Lower leg skin (tissue), 4 donors: ENCODE data around the gene GABBR2. TPM values are rescaled to one million over a fixed set of nuclear protein-coding genes. Genes with fewer than 3 reads are reported as not detected.

Experiments
- DNase-seq, 2 donors: peaks; one replicate each; pipeline ENCODE4 v3.0.0-alpha.2; 2019; ENCODE audit warnings: low spot score in 2 of 2
- H3K4me3 ChIP-seq: fragments of 200-600 bp; sonication (generic); 2 replicates; pipeline ENCODE4 v1.5.1; 2017; ENCODE audit warnings: mild to moderate bottlenecking, low read depth; ENCODE audit not compliant: poor library complexity, severe bottlenecking
- POLR2A ChIP-seq, 2 donors: fragments of 450-650 bp; IDR thresholded peaks; one replicate each; pipeline ENCODE4 v1.6.1; 2016 to 2017; ENCODE audit warnings: antibody characterized with exemption in 2 of 2, mild to moderate bottlenecking in 1 of 2, moderate library complexity in 1 of 2
- WGBS, 2 donors: methylation state at CpG; one replicate each; pipeline ENCODE4 v1.1.5; 2018; 5-methylcytosine and 5-hydroxymethylcytosine counted together
- intact Hi-C: fragments of 100-400 bp; cut with DNase I; formaldehyde crosslinking; loops from one replicate; pipeline ENCODE4 v1.15.0; 2023; ENCODE audit warnings: low total_unique reads
- total RNA-seq, 4 donors: library from RNA; depleted of rRNA; stranded (reverse); fragments of >200 nt; gene quantifications; one replicate each; pipeline ENCODE4 v1.1.0, GENCODE V29; 2016
- TF ChIP-seq, protein P1 (sequence below), 3 donors: fragments of 450-650 bp; IDR thresholded peaks; one replicate each; pipeline ENCODE4 v1.5.1; 2016; ENCODE audit warnings: antibody characterized with exemption in 3 of 3, mild to moderate bottlenecking in 3 of 3, moderate library complexity in 2 of 3

GABBR2 gene
- 1 to 10 TPM in 1 of 4 donors, under 1 TPM in 1, not detected in 2; 0.23 to 4.2 TPM for total RNA-seq

DNA sequence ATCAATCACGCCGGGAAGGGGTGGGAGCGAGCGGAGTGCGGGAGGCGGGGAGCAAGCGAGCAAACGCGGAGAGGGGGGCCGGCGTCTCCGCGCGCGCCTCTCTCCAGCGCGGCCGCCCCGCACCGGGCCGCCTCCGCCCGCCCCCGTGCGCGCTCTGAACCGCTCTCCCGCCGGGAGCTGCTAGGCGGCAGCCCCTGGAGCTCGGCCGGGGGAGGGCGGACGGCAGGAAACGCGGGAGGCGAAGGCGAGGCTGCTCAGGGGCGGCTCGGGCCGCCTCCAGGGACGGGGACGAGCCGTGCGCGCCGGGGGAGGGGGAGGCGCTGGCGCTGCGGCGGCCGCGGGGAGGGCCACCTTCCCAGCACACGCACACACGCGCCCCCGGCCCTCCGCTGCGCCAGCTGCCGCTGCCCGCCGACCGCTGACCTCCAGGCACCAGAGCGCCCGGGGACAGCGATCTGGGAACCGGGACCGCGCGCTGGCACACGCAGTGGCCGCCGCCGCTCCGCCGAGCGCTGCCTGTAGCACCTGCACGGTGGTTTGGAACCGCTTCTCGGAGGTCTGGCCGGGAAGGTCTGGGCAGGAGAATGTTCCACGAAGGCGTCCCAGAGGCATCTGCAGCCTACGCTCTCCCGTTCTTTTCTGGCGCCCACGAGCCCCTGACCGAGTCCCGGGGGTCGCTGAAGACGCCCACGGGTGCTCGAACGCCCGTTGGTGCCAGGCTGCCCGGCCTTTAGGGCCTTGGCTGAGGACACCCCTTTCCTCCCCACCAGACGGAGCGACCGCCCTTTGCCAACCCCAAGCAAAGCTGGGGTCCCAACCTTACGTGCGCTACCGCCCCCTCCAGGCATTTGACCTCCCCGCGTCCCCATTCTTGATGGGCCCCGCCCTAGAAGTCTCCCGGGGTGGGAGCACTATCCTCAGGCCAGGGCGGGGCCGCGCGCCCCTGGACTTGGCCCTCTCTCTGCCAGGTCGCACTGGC, at the start of gene GABBR2:
GABBR2 (minus strand) TSS at position 3 of the 979 bp plus-strand sequence. CDS start 198 bp downstream, outside the sequence.
- intact Hi-C loops = no loop called here
- DNase-seq = peak in 1 of 2 donors; percentile 59
- H3K4me3 ChIP-seq = no peak within 1 kb of the TSS
- WGBS, 2 donors = 3 to 7% methylated on average over 15 to 79 of the region's 111 CpGs
- TF ChIP-seq POLR2A (IDR thresholded peaks at IDR 0.05) = no peak
- TF ChIP-seq, protein P1, sequence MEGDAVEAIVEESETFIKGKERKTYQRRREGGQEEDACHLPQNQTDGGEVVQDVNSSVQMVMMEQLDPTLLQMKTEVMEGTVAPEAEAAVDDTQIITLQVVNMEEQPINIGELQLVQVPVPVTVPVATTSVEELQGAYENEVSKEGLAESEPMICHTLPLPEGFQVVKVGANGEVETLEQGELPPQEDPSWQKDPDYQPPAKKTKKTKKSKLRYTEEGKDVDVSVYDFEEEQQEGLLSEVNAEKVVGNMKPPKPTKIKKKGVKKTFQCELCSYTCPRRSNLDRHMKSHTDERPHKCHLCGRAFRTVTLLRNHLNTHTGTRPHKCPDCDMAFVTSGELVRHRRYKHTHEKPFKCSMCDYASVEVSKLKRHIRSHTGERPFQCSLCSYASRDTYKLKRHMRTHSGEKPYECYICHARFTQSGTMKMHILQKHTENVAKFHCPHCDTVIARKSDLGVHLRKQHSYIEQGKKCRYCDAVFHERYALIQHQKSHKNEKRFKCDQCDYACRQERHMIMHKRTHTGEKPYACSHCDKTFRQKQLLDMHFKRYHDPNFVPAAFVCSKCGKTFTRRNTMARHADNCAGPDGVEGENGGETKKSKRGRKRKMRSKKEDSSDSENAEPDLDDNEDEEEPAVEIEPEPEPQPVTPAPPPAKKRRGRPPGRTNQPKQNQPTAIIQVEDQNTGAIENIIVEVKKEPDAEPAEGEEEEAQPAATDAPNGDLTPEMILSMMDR (IDR thresholded peaks at IDR 0.05) = no peak

DNA sequence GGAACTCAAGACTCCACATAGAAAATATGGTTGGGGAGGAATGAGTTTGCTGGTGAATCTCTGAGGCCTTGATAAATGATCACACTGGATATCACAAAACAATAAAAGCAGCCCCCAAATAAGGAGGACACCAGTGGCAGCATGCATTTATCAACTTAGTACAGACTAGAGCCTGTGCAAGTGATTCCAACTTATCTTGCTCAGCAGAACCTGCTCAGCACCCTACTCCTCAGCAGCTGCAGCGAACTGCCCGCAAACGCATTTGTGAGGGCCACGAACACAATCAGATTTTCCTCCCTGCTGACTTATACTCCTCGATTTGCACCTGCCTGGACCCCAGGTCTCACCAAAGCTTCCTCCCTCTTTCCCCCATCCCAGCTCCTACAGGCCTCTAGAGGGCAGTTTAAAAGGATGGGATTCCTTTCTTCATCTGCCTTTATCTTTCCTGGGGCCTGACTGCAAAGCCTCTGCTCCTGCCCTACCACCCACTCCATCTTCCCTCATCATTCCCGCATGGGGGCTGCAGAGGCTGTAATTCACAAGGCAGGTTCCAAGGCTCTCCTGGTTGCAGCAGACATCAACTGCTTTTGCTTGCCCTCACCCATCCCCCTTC, 46.4 kb upstream of the GABBR2 start:
- TF ChIP-seq, protein P1 (IDR thresholded peaks at IDR 0.05) = no peak
- no peak for TF ChIP-seq POLR2A (IDR thresholded peaks at IDR 0.05)
- H3K4me3 ChIP-seq = no peak overlapping the region
- 92 to 93% methylated on average over 6 of the region's 6 CpGs for WGBS, 2 donors
- no peak for DNase-seq
- intact Hi-C loops = no loop called here

DNA sequence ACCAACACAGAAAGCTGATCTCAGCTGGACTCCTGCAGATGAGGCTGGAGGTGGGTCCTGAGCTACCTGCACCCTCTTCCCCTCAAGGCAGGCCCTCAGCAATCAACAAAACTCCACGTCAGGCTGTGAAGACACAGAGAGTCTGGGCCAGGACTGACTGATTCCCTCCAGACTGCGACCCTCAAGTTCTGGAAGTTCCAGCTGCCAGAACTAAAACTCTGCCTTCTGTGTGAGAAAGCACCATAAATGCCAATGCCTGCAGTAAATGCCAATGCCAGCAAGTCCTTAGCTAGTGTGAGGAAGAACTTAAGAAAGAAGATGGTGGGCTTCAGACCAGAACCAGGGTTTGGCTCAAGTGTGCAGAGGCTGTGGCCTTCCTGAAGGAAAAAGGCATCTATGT, 42.5 kb upstream of the GABBR2 start:
- no peak for TF ChIP-seq POLR2A (IDR thresholded peaks at IDR 0.05)
- TF ChIP-seq, protein P1 (IDR thresholded peaks at IDR 0.05) = no peak
- no peak overlapping the region for H3K4me3 ChIP-seq
- 82 to 96% methylated on average over 2 of the region's 2 CpGs for WGBS, 2 donors
- intact Hi-C loops = no loop called here
- DNase-seq = no peak

DNA sequence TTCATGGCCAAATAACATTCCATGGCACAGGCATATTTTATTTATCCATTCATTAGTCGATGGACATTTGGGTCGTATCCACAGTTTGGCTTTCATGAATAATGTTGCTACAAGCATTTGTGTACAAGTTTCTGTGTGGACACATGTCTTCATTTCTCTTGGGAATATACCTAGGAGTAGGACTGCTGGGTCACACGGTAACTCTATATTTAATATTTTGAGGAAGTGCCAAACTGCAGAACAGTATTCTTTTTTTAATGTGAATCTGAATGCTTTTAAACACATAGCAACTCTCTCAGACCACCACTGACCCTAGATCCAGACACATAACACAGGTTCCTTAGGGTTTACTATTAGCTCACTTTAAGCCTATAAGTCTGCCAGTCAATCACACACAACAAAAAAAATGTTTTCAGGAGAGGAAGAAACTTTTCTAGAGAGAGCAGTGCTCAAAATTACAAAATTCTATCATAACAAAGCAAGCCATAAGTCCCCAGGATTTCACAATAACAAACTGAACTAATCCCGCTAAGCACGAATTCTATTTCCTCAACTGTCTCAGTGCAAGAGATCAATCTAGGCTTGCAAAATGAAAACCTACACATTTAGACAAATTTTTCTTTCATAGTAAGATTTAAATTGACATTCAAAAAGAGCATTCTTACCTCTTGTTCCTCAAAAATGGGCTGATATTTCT, 41.8 kb upstream of the GABBR2 start:
- TF ChIP-seq POLR2A (IDR thresholded peaks at IDR 0.05) = no peak
- TF ChIP-seq, protein P1 (IDR thresholded peaks at IDR 0.05) = no peak
- DNase-seq = no peak
- no peak overlapping the region for H3K4me3 ChIP-seq
- WGBS, 2 donors = 87 to 94% methylated on average over 5 of the region's 5 CpGs
- intact Hi-C loops = no loop called here

DNA sequence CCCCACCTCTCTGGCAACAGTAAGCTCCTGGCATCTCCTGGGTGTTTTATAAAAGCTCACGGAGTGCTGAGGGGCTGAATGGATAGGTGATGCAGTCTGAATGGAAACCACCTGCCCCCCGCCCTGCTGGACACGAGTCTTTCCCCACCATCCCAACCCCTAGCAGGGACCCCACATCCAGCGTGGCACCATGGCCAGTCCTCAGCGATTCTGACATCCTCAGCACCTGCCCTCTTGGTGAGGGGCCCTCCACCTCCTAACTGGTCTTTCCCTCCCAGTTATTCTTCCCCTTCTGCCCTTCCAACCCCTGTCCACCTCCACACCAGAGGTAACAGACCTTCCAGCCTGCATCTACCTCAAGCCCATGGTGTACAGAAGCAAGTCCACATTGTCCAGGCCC, 38.7 kb upstream of the GABBR2 start:
- intact Hi-C loops = no loop called here
- no peak for DNase-seq

More for the DNA sequence above, 38.7 kb upstream of the GABBR2 start:
- TF ChIP-seq POLR2A (IDR thresholded peaks at IDR 0.05) = no peak
- TF ChIP-seq, protein P1 (IDR thresholded peaks at IDR 0.05) = no peak
- WGBS, 2 donors = 93 to 95% methylated on average over 5 of the region's 5 CpGs
- no peak overlapping the region for H3K4me3 ChIP-seq
